Endothelial cell of umbilical vein (primary cell): ENCODE data around the gene HOXB4. TPM values are rescaled to one million over a fixed set of nuclear protein-coding genes. Genes with fewer than 3 reads are reported as not detected.
"Not testable (repeated sequence)": the region's sequence is repeated elsewhere in the genome, so short reads cannot be mapped to it uniquely, and the experiment has no call there.

Experiments used
- BruUV-seq: library from RNA; stranded (reverse); fragments of 400-500 nt; replicated peaks from 2 replicates; lab custom pipeline; 2021; lab: Mats Ljungman, UMichigan
- CTCF ChIA-PET: fragments of 300-600, 350-600 bp; sonication (Branson Sonifier 250); formaldehyde crosslinking; loops from one replicate; lab custom pipeline; 2021; ENCODE audit warnings: antibody characterized with exemption, inconsistent platforms; lab: Charles Lee
- POLR2A ChIA-PET: fragments of 300-600, 350-600 bp; sonication (Branson Sonifier 250); formaldehyde crosslinking; loops from one replicate; lab custom pipeline; 2021; ENCODE audit warnings: antibody characterized with exemption, inconsistent platforms; lab: Charles Lee
- DNase-seq: peaks from one replicate; pipeline ENCODE4 v3.0.0-alpha.2; 2011; ENCODE audit warnings: low read depth, low spot score
- FAIRE-seq: peaks from 2 replicates; lab custom pipeline; 2011; peaks lifted over from hg19 to GRCh38; lab: Jason Lieb, UNC
- H2AFZ ChIP-seq: 2 replicates; pipeline ENCODE4 v1.6.0; 2012; ENCODE audit warnings: low read depth, low read length, control low read depth, inconsistent platforms
- H3K27ac ChIP-seq: 2 replicates; pipeline ENCODE4 v1.5.1; 2011; ENCODE audit warnings: low read depth, mild to moderate bottlenecking, control low read depth, low read length, moderate library complexity; ENCODE audit not compliant: insufficient read depth
- H3K27me3 ChIP-seq, 2 experiments: 2 replicates each; pipeline versions ENCODE4 v1.6.0 to v1.6.1; 2011; ENCODE audit warnings: low read length in 2 of 2, mixed read lengths in 1 of 2; ENCODE audit not compliant: control insufficient read depth in 2 of 2, insufficient read depth in 2 of 2
- H3K36me3 ChIP-seq, 2 experiments: 2 replicates in 1 of 2; 3 replicates in 1 of 2; pipeline ENCODE4 v1.5.1; 2011; ENCODE audit warnings: low read length in 2 of 2, mild to moderate bottlenecking in 1 of 2, moderate library complexity in 1 of 2; ENCODE audit not compliant: control insufficient read depth in 2 of 2, insufficient read depth in 2 of 2; ENCODE audit errors: extremely low read depth in 1 of 2
- H3K4me1 ChIP-seq: 3 replicates; pipeline ENCODE4 v1.5.1; 2011; ENCODE audit warnings: mild to moderate bottlenecking, low read length; ENCODE audit not compliant: control insufficient read depth, insufficient read depth; ENCODE audit errors: extremely low read depth
- H3K4me2 ChIP-seq: 2 replicates; pipeline ENCODE4 v1.6.1; 2011; ENCODE audit warnings: low read length, control low read depth, mixed read lengths; ENCODE audit not compliant: insufficient read depth
- H3K4me3 ChIP-seq, 3 experiments: fragments of 200-600 bp in 1 of 3; sonication (generic), shearing (Covaris generic) in 1 of 3; replicated peaks in 1 of 3; 2 replicates each; pipeline ENCODE4 v1.5.1; 2011 to 2016; ENCODE audit warnings: control low read depth in 3 of 3, low read length in 3 of 3, mild to moderate bottlenecking in 2 of 3, inconsistent platforms in 1 of 3, low read depth in 1 of 3, moderate library complexity in 1 of 3; ENCODE audit not compliant: insufficient read depth in 1 of 3
- H3K79me2 ChIP-seq: 2 replicates; pipeline ENCODE4 v1.6.0; 2012; ENCODE audit warnings: low read length, inconsistent platforms; ENCODE audit not compliant: control insufficient read depth, insufficient read depth
- H3K9ac ChIP-seq: replicated peaks from 2 replicates; pipeline ENCODE3; 2011; ENCODE audit warnings: low read length, control low read depth; ENCODE audit not compliant: insufficient read depth; ENCODE audit errors: extremely low read depth
- H3K9me1 ChIP-seq: replicated peaks from 3 replicates; pipeline ENCODE4 v1.6.0; 2011; ENCODE audit warnings: mild to moderate bottlenecking, low read length; ENCODE audit not compliant: control insufficient read depth, insufficient read depth; ENCODE audit errors: extremely low read depth
- H3K9me3 ChIP-seq: replicated peaks from 2 replicates; pipeline ENCODE4 v1.5.1; 2012; ENCODE audit warnings: low read length, inconsistent platforms; ENCODE audit not compliant: control insufficient read depth, insufficient read depth
- H4K20me1 ChIP-seq: replicated peaks from 2 replicates; pipeline ENCODE3; 2011; ENCODE audit warnings: mild to moderate bottlenecking, low read length; ENCODE audit not compliant: control insufficient read depth, insufficient read depth; ENCODE audit errors: extremely low read depth
- CTCF ChIP-seq, 2 donors: IDR thresholded peaks; 1 replicate in 1 of 2; 2 replicates in 1 of 2; pipeline ENCODE4 v1.5.1; 2011; ENCODE audit warnings: low read length in 2 of 2, mild to moderate bottlenecking in 2 of 2, moderate library complexity in 2 of 2, control low read depth in 1 of 2, inconsistent platforms in 1 of 2, low read depth in 1 of 2; ENCODE audit not compliant: insufficient read depth in 1 of 2; ENCODE audit errors: extremely low read depth in 1 of 2
- EZH2 ChIP-seq: IDR thresholded peaks from 2 replicates; pipeline ENCODE4 v1.6.1; 2012; ENCODE audit warnings: borderline replicate concordance, low read depth, mild to moderate bottlenecking, moderate library complexity, low read length, inconsistent platforms; ENCODE audit not compliant: severe bottlenecking
- GATA2 ChIP-seq: IDR thresholded peaks from 2 replicates; pipeline ENCODE4 v1.7.0; 2011; ENCODE audit warnings: low read depth, mild to moderate bottlenecking, moderate library complexity, mixed read lengths, low read length; ENCODE audit not compliant: insufficient read length, insufficient read depth
- JUN ChIP-seq: IDR thresholded peaks from 2 replicates; pipeline ENCODE4 v1.6.1; 2011; ENCODE audit warnings: borderline replicate concordance, low read depth; ENCODE audit not compliant: insufficient read length, insufficient read depth
- MAX ChIP-seq: IDR thresholded peaks from 2 replicates; pipeline ENCODE4 v1.6.1; 2011; ENCODE audit not compliant: insufficient read depth, insufficient read length
- dilution Hi-C: fragments of 300-500 bp; cut with MboI; formaldehyde crosslinking; loops from one replicate; pipeline ENCODE4 v1.15.0; 2019; ENCODE audit warnings: low sequenced_read_pairs; ENCODE audit not compliant: extremely low pct_ligation_motif_present
- intact Hi-C: fragments of 100-400 bp; cut with micrococcal nuclease; formaldehyde crosslinking; loops from one replicate; pipeline ENCODE4 v1.10.0; 2022
- polyA plus RNA-seq, 4 experiments: library from polyadenylated mRNA; depleted of rRNA in 3 of 4; stranded (reverse) in 3 of 4; unstranded in 1 of 4; fragments of >200 nt; gene quantifications; 2 replicates each; pipeline versions ENCODE4 v1.2.1 to v1.2.3, GENCODE V29; 2011 to 2012; ENCODE audit warnings: missing spikeins in 1 of 4
- total RNA-seq: library from RNA; stranded (reverse); gene quantifications from 2 replicates; pipeline ENCODE4 v1.2.3, GENCODE V29; 2021

The HOXB4 gene
- total and polyA plus RNA-seq, 2 donors (not counting 3 experiments of a cell fraction or from before 2014, with no cell fraction given), result 4.6 to 13.1 TPM

- FAIRE-seq, result no peak
- Histone ChIP-seq H4K20me1 (no peaks in the 10 kb centered on the region), H3K9ac (no peak overlapping the region), H3K79me2 (peaks cover 11% of the 10 kb centered on the region), H3K36me3 (no peaks in the 10 kb centered on the region), H3K4me1 (peaks cover 7% of the 10 kb centered on the region), H2AFZ (no peak overlapping the region), H3K9me3 (no peaks in the 10 kb centered on the region), H3K27me3 (peaks cover 0 to 2% of the 10 kb centered on the region in 2 experiments), H3K27ac (no peak overlapping the region), H3K9me1 (no peaks in the 10 kb centered on the region), H3K4me3 (no peak overlapping the region), H3K4me2 (no peak overlapping the region)
- no peak for DNase-seq
- dilution Hi-C loops (no loop called here), intact Hi-C loops (no loop called here)
- ChIA-PET POLR2A (no interaction called here), CTCF (interaction anchor here (0.5 kb wide), 1 partner anchor 8 kb away, joined by 4 read pairs; no protein-coding TSS in a partner anchor)
- no TSS peak for BruUV-seq
- TF ChIP-seq JUN (no peak), EZH2 (no peak), GATA2 (no peak), CTCF (IDR thresholded peaks at IDR 0.05; ENCODE audit: extremely low read depth in 1 of 2, insufficient read depth in 1 of 2, low read depth in 1 of 2, low read length in 2 of 2) (no peak), MAX (no peak)
Observed at GRCh38 chr17:48537316-48537715, 40.8 kb downstream of the HOXB4 start.

GRCh38 chr17:48535793-48536559 is 42.2 kb downstream of the HOXB4 start:
- H3K4me2 ChIP-seq, H3K9ac ChIP-seq, H3K27me3 ChIP-seq, CTCF ChIA-PET, DNase-seq, BruUV-seq, H3K27ac ChIP-seq, dilution Hi-C loops, H3K4me1 ChIP-seq, FAIRE-seq, intact Hi-C loops, H3K4me3 ChIP-seq, H4K20me1 ChIP-seq, H3K9me3 ChIP-seq, H2AFZ ChIP-seq, H3K36me3 ChIP-seq, H3K79me2 ChIP-seq, H3K9me1 ChIP-seq, POLR2A ChIA-PET: not testable (repeated sequence)
